Osteoblast (primary cell): ENCODE measurements around the gene CDH10. TPM values are rescaled to one million over a fixed set of nuclear protein-coding genes. Genes with fewer than 3 reads are reported as not detected.

Experiments
- DNase-seq: peaks from one replicate; pipeline ENCODE4 v3.0.0; 2011; ENCODE audit warnings: low spot score, mixed read lengths; ENCODE audit not compliant: insufficient read length; ENCODE audit errors: missing footprints
- H2AFZ ChIP-seq: 2 replicates; pipeline ENCODE4 v1.6.0; 2011; ENCODE audit warnings: mild to moderate bottlenecking, low read length
- H3K27ac ChIP-seq: 2 replicates; pipeline ENCODE4 v1.5.1; 2011; ENCODE audit warnings: mild to moderate bottlenecking, low read depth, low read length, moderate library complexity
- H3K27me3 ChIP-seq: 2 replicates; pipeline ENCODE4 v1.6.0; 2012; ENCODE audit warnings: mild to moderate bottlenecking, control low read depth, inconsistent platforms, low read length, moderate library complexity; ENCODE audit not compliant: insufficient read depth
- H3K36me3 ChIP-seq: 2 replicates; pipeline ENCODE4 v1.5.1; 2011; ENCODE audit warnings: mild to moderate bottlenecking, low read length, control low read depth, moderate library complexity; ENCODE audit not compliant: insufficient read depth
- H3K4me1 ChIP-seq: 2 replicates; pipeline ENCODE4 v1.5.1; 2011; ENCODE audit warnings: mild to moderate bottlenecking, low read length, control low read depth, moderate library complexity; ENCODE audit not compliant: insufficient read depth
- H3K4me2 ChIP-seq: 2 replicates; pipeline ENCODE4 v1.6.0; 2011; ENCODE audit warnings: mild to moderate bottlenecking, low read length; ENCODE audit not compliant: insufficient read depth
- H3K4me3 ChIP-seq: fragments of 200-600 bp; sonication (generic); 3 replicates; pipeline ENCODE4 v1.5.1; 2012; ENCODE audit warnings: mild to moderate bottlenecking, low read length, inconsistent platforms; ENCODE audit not compliant: insufficient read depth
- H3K79me2 ChIP-seq: 2 replicates; pipeline ENCODE4 v1.6.0; 2012; ENCODE audit warnings: mild to moderate bottlenecking, low read length, control low read depth, inconsistent platforms; ENCODE audit not compliant: insufficient read depth
- H3K9me3 ChIP-seq: 2 replicates; pipeline ENCODE4 v1.5.1; 2011; ENCODE audit warnings: low read depth, low read length, control low read depth
- H4K20me1 ChIP-seq: 2 replicates; pipeline ENCODE4 v1.6.0; 2012; ENCODE audit warnings: mild to moderate bottlenecking, low read length, control low read depth; ENCODE audit not compliant: insufficient read depth
- total RNA-seq: library from RNA; depleted of rRNA; stranded (reverse); fragments of >200 nt; gene quantifications from 2 replicates; pipeline ENCODE4 v1.2.3, GENCODE V29; 2012
- TF ChIP-seq, protein P1 (sequence below): IDR thresholded peaks from 2 replicates; pipeline ENCODE4 v1.5.1; 2011; ENCODE audit warnings: mild to moderate bottlenecking, low read depth, low read length, moderate library complexity; ENCODE audit errors: extremely low read depth

Gene CDH10
- total RNA-seq, 1 donor: not detected

GRCh38 chr5:24589566-24589965 lies 55.2 kb downstream of the CDH10 start:
- TF ChIP-seq, protein P1, sequence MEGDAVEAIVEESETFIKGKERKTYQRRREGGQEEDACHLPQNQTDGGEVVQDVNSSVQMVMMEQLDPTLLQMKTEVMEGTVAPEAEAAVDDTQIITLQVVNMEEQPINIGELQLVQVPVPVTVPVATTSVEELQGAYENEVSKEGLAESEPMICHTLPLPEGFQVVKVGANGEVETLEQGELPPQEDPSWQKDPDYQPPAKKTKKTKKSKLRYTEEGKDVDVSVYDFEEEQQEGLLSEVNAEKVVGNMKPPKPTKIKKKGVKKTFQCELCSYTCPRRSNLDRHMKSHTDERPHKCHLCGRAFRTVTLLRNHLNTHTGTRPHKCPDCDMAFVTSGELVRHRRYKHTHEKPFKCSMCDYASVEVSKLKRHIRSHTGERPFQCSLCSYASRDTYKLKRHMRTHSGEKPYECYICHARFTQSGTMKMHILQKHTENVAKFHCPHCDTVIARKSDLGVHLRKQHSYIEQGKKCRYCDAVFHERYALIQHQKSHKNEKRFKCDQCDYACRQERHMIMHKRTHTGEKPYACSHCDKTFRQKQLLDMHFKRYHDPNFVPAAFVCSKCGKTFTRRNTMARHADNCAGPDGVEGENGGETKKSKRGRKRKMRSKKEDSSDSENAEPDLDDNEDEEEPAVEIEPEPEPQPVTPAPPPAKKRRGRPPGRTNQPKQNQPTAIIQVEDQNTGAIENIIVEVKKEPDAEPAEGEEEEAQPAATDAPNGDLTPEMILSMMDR: no peak
- no peaks in the 10 kb centered on the region for H4K20me1 ChIP-seq
- H3K79me2 ChIP-seq: no peaks in the 10 kb centered on the region
- DNase-seq: no peak
- no peak overlapping the region for H3K4me3 ChIP-seq
- H3K9me3 ChIP-seq: no peaks in the 10 kb centered on the region
- H2AFZ ChIP-seq: no peak overlapping the region
- H3K27ac ChIP-seq: no peak overlapping the region
- H3K36me3 ChIP-seq: no peaks in the 10 kb centered on the region
- H3K27me3 ChIP-seq: no peaks in the 10 kb centered on the region
- H3K4me1 ChIP-seq: no peaks in the 10 kb centered on the region
- H3K4me2 ChIP-seq: no peak overlapping the region

- Histone ChIP-seq H3K27ac (no peak overlapping the region), H2AFZ (no peak overlapping the region), H3K4me3 (no peak overlapping the region), H3K4me2 (no peak overlapping the region), H3K4me1 (no peaks in the 10 kb centered on the region), H3K36me3 (no peaks in the 10 kb centered on the region), H3K27me3 (no peaks in the 10 kb centered on the region), H3K79me2 (no peaks in the 10 kb centered on the region), H3K9me3 (no peaks in the 10 kb centered on the region), H4K20me1 (no peaks in the 10 kb centered on the region)
- no peak for DNase-seq
- TF ChIP-seq, protein P1: no peak
Measured at GRCh38 chr5:24585751-24586150, 59.0 kb downstream of the CDH10 start.

GRCh38 chr5:24571302-24571701 lies 73.5 kb downstream of the CDH10 start:
- no peaks in the 10 kb centered on the region for H3K79me2 ChIP-seq
- H3K27me3 ChIP-seq: no peaks in the 10 kb centered on the region
- no peaks in the 10 kb centered on the region for H3K4me1 ChIP-seq
- no peak overlapping the region for H3K4me2 ChIP-seq
- TF ChIP-seq, protein P1: no peak
- H3K4me3 ChIP-seq: no peak overlapping the region
- H4K20me1 ChIP-seq: no peaks in the 10 kb centered on the region
- H3K9me3 ChIP-seq: no peaks in the 10 kb centered on the region
- DNase-seq: no peak
- H3K36me3 ChIP-seq: no peaks in the 10 kb centered on the region
- H3K27ac ChIP-seq: no peak overlapping the region
- no peak overlapping the region for H2AFZ ChIP-seq

DNA sequence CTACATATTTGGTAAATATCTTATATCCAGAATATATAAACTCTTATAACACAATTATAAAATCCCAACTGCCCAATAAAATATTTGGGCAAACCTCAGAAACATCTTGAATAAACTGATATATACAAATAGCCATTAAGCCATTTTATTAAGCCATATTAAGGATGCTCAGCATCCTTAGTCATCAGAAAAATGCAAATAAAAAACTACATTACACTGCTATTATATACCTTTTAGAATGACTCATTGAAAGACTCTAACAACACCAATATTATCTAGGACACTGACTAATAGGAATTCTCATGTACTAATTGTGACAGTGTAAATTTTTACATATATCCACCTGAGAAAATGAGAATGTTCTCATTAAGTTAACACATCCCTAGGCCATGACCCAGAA lies 77.8 kb downstream of the CDH10 start:
- DNase-seq: no peak
- Histone ChIP-seq H3K4me3 (no peak overlapping the region), H3K36me3 (no peaks in the 10 kb centered on the region), H3K27ac (no peak overlapping the region), H3K9me3 (no peaks in the 10 kb centered on the region), H3K4me2 (no peak overlapping the region), H3K4me1 (no peaks in the 10 kb centered on the region), H2AFZ (no peak overlapping the region), H3K79me2 (no peaks in the 10 kb centered on the region), H4K20me1 (no peaks in the 10 kb centered on the region), H3K27me3 (no peaks in the 10 kb centered on the region)
- TF ChIP-seq, protein P1: no peak
